ENCODE results near the gene TMPRSS3. TPM values are rescaled to one million over a fixed set of nuclear protein-coding genes. Genes with fewer than 3 reads are reported as not detected.

Gene TMPRSS3
- total and polyA plus RNA-seq, 3 donors from 2014 or later, result 0.40 to 0.56 TPM; not detected in 1

DNA sequence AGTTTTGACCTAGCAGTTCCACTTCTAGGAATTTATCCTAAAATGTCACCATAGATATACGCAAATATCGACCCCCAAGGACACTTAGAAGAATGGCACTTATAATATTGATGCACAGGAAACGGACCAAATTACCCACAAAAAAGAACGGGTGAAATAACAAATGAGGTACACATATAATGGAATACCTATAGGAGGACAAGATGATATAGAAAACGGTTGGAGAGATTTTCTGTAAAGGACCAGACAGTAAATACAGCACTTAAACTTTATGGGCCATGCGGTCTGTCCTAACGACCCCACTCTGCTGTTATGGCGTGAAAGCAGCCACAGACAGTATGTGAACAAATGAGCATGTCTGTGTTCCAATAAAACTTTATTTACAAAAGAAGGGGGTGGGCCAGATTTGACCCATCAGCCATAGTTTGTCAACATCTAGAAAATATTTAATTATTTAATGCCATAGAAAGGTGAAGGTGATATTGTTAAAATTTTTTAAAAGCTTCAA, 2.4 kb downstream of the TMPRSS3 start:
- H3K4me1 ChIP-seq, result no peaks in the 10 kb centered on the region
- intact Hi-C loops (cut with DNase I; ENCODE audit: low total_unique reads), result no loop called here
- no peaks in the 10 kb centered on the region for H3K27me3 ChIP-seq
- no peak for DNase-seq
- no peak overlapping the region for H3K27ac ChIP-seq
- 76 to 80% methylated on average over 8 of the region's 8 CpGs for WGBS, 2 donors
- H3K9me3 ChIP-seq, result no peaks in the 10 kb centered on the region
- H3K4me3 ChIP-seq, result no peak overlapping the region
- no peak for TF ChIP-seq POLR2A (IDR thresholded peaks at IDR 0.05)
- TF ChIP-seq, protein P1, sequence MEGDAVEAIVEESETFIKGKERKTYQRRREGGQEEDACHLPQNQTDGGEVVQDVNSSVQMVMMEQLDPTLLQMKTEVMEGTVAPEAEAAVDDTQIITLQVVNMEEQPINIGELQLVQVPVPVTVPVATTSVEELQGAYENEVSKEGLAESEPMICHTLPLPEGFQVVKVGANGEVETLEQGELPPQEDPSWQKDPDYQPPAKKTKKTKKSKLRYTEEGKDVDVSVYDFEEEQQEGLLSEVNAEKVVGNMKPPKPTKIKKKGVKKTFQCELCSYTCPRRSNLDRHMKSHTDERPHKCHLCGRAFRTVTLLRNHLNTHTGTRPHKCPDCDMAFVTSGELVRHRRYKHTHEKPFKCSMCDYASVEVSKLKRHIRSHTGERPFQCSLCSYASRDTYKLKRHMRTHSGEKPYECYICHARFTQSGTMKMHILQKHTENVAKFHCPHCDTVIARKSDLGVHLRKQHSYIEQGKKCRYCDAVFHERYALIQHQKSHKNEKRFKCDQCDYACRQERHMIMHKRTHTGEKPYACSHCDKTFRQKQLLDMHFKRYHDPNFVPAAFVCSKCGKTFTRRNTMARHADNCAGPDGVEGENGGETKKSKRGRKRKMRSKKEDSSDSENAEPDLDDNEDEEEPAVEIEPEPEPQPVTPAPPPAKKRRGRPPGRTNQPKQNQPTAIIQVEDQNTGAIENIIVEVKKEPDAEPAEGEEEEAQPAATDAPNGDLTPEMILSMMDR (IDR thresholded peaks at IDR 0.05), result no peak
- no peaks in the 10 kb centered on the region for H3K36me3 ChIP-seq (ENCODE audit: low read depth, missing control alignments)

DNA sequence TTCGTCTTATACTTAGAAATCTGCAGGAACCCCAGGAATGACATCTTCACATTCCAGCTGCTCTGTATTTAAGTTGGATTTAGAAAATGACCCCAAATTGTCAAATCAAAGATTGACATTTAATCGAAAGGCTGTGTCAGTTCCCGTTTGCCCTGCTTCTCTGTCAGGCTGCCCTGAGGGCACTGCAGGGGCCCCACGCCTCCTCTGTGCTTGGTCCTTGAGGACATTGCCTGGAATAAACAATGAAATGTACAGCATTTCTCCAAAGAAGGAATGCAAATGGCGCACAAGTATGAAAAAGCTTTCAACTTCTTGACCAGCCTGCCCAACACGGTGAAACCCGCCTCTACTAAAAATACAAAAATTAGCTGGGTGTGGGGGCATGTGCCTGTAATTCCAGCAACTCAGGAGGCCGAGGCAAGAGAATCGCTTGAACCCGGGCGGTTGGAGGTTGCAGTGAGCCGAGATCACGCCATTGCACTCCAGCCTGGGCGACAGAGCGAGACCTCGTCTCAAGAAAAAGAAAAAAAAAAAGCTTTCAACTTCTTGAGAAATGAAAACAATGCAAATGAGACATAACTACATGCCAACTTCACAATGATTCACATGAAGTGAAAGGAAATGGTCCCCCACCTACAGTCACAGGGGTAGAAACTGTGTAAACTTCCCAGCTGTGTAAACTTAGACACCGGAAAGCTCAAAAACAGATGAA, 3.0 kb downstream of the TMPRSS3 start:
- 91% methylated on average over 17 of the region's 17 CpGs for WGBS, 2 donors
- no peak for DNase-seq
- intact Hi-C loops (cut with DNase I; ENCODE audit: low total_unique reads), result no loop called here
- TF ChIP-seq, protein P1 (IDR thresholded peaks at IDR 0.05), result no peak
- TF ChIP-seq POLR2A (IDR thresholded peaks at IDR 0.05), result no peak
- Histone ChIP-seq H3K36me3 (ENCODE audit: low read depth, missing control alignments) (no peaks in the 10 kb centered on the region), H3K27me3 (no peaks in the 10 kb centered on the region), H3K4me3 (no peak overlapping the region), H3K9me3 (no peaks in the 10 kb centered on the region), H3K27ac (no peak overlapping the region), H3K4me1 (no peaks in the 10 kb centered on the region)

DNA sequence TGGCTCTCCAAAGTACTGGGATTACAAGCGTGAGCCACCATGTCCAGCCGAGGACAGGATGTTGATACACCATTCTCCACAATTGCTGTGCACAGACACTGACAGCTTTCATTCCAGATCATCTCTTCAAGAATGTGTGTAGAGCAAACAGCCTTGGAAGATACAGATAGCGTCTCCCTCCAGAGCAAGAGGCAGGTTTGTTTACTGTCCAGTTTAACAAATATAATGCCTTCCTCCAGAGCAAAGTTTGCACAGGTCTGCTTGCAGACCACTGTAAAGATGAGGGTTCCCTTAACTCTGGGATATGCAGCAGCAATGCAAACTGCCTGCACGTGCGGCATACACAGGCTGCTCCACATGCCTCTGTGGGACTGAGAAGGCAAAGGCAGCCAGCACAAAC, 4.6 kb downstream of the TMPRSS3 start:
- Histone ChIP-seq H3K27ac (no peak overlapping the region), H3K36me3 (ENCODE audit: low read depth, missing control alignments) (no peaks in the 10 kb centered on the region), H3K9me3 (no peaks in the 10 kb centered on the region), H3K4me3 (no peak overlapping the region), H3K4me1 (no peaks in the 10 kb centered on the region), H3K27me3 (no peaks in the 10 kb centered on the region)
- TF ChIP-seq POLR2A (IDR thresholded peaks at IDR 0.05), result no peak
- TF ChIP-seq, protein P1 (IDR thresholded peaks at IDR 0.05), result no peak
- intact Hi-C loops (cut with DNase I; ENCODE audit: low total_unique reads), result no loop called here
- no peak for DNase-seq
- WGBS, 2 donors, result 78 to 83% methylated on average over 5 of the region's 5 CpGs

DNA sequence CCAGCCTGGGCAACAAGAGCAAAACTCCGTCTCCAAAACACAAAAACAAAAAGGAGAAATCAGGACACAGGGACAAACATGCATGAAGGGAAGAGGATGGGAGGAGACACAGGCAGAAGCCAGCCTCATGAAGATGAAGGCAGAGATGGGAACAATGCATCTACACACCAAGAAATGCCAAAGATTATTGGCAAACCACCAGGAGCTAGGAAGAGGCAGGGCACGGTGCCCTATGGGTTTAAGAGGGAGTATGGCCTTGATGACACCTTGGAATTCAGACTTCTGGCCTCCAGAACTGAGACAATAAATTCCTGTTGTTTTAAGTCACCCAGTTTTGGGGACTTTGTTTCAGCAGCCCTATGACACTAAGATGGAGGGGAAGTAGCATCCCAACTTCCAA, 5.2 kb downstream of the TMPRSS3 start:
- WGBS, 2 donors, result 59 to 69% methylated on average over 2 of the region's 2 CpGs
- H3K27me3 ChIP-seq, result no peaks in the 10 kb centered on the region
- intact Hi-C loops (cut with DNase I; ENCODE audit: low total_unique reads), result no loop called here

More for the DNA sequence above, 5.2 kb downstream of the TMPRSS3 start:
- DNase-seq, result no peak
- TF ChIP-seq, protein P1 (IDR thresholded peaks at IDR 0.05), result no peak
- TF ChIP-seq POLR2A (IDR thresholded peaks at IDR 0.05), result no peak
- Histone ChIP-seq H3K36me3 (ENCODE audit: low read depth, missing control alignments) (no peaks in the 10 kb centered on the region), H3K4me3 (no peak overlapping the region), H3K4me1 (no peaks in the 10 kb centered on the region), H3K9me3 (no peaks in the 10 kb centered on the region), H3K27ac (no peak overlapping the region)
